Upper lobe of left lung (tissue), 4 donors: ENCODE measurements around the gene ODAD2.

Source experiments
- CTCF ChIP-seq, 6 experiments: fragments of 450-650 bp in 4 of 6; fragments of 200-600 bp in 2 of 6; sonication (generic) in 2 of 6; IDR thresholded peaks; one replicate each; pipeline ENCODE4 v1.5.1; 2016 to 2019; ENCODE audit warnings: antibody characterized with exemption in 6 of 6
- EP300 ChIP-seq, 4 donors: sonication (generic); formaldehyde crosslinking; IDR thresholded peaks; one replicate each; pipeline ENCODE4 v1.5.1; 2017; ENCODE audit warnings: antibody characterized with exemption in 4 of 4, control low read depth in 2 of 4
- POLR2A ChIP-seq, 4 donors: fragments of 450-650 bp; IDR thresholded peaks; one replicate each; pipeline ENCODE4 v1.5.1; 2016 to 2017; ENCODE audit warnings: antibody characterized with exemption in 4 of 4, mild to moderate bottlenecking in 2 of 4
- POLR2AphosphoS5 ChIP-seq, 2 donors: sonication (generic); formaldehyde crosslinking; IDR thresholded peaks; one replicate each; pipeline ENCODE4 v1.5.1; 2017; ENCODE audit warnings: antibody characterized with exemption in 2 of 2

GRCh38 chr10:27774831-27775230, 224.0 kb downstream of the ODAD2 start:
- TF ChIP-seq CTCF (IDR thresholded peaks at IDR 0.05), result no peak
- TF ChIP-seq POLR2A (IDR thresholded peaks at IDR 0.05), result no peak
- TF ChIP-seq POLR2AphosphoS5 (IDR thresholded peaks at IDR 0.05), result no peak
- no peak for TF ChIP-seq EP300 (IDR thresholded peaks at IDR 0.05)
